ENCODE results near the gene BEGAIN.

DNA sequence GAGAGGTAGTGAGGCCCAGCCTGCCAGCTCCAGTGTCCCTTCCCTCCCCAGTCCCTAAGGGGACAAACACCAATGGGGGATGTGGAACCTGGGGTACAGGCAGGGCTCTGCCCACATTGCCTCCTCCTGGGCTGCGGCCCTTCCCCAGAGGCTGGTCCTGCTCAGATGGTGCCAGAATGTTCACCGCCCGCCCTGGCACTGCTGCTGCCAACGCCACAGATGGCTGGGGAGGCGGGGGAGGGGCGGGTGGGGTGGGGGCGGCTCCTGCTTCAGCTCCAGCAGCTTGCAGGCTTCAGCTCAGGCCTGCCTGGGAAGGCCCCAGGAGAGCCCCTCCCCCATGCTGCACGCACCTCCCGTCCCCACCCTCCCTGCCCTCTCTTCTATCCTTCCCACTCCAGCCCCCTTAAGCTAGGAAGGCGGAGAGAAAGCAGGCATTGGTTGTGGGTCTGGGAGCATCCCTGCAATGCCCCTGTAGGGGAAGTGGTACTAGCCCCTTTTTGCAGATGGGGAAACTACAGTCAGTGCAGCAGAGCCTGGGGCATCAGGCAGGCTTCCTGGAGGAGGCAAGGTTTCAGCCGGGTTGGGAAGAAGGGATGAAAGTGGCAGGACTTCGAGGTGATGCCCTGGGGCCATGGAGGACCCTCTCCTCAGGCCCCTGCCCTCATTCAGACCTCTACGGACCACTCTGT, 2.0 kb upstream of the BEGAIN start:
- TF ChIP-seq, protein P1, sequence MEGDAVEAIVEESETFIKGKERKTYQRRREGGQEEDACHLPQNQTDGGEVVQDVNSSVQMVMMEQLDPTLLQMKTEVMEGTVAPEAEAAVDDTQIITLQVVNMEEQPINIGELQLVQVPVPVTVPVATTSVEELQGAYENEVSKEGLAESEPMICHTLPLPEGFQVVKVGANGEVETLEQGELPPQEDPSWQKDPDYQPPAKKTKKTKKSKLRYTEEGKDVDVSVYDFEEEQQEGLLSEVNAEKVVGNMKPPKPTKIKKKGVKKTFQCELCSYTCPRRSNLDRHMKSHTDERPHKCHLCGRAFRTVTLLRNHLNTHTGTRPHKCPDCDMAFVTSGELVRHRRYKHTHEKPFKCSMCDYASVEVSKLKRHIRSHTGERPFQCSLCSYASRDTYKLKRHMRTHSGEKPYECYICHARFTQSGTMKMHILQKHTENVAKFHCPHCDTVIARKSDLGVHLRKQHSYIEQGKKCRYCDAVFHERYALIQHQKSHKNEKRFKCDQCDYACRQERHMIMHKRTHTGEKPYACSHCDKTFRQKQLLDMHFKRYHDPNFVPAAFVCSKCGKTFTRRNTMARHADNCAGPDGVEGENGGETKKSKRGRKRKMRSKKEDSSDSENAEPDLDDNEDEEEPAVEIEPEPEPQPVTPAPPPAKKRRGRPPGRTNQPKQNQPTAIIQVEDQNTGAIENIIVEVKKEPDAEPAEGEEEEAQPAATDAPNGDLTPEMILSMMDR (IDR thresholded peaks at IDR 0.05) = no peak
- TF ChIP-seq POLR2A (IDR thresholded peaks at IDR 0.05) (no peak), EP300 (IDR thresholded peaks at IDR 0.05) (no peak)

Measured in ovary (tissue), 3 donors.